SU-DHL-6 (cell line): ENCODE results near the gene LRRC8A.

Source experiments
- H2AFZ ChIP-seq: fragments of 200-600 bp; sonication (generic); 2 replicates; pipeline ENCODE4 v1.6.1; 2014; ENCODE audit warnings: low read depth, mild to moderate bottlenecking, moderate library complexity, mixed read lengths, antibody characterized with exemption, low read length; ENCODE audit not compliant: severe bottlenecking
- H3F3A ChIP-seq: fragments of 200-600 bp; shearing (Covaris generic); 2 replicates; pipeline ENCODE4 v1.6.0; 2016; ENCODE audit warnings: antibody characterized with exemption, mild to moderate bottlenecking; ENCODE audit not compliant: insufficient read depth
- H3K27ac ChIP-seq: fragments of 200-600 bp; sonication (generic); 2 replicates; pipeline ENCODE4 v1.5.1; 2016; ENCODE audit warnings: low read depth, mild to moderate bottlenecking, low read length, moderate library complexity, mixed read lengths
- H3K27me3 ChIP-seq: fragments of 200-600 bp; sonication (generic), shearing (Covaris generic); 2 replicates; pipeline ENCODE4 v1.6.0; 2014; ENCODE audit warnings: mild to moderate bottlenecking, low read length
- H3K36me3 ChIP-seq: fragments of 200-600 bp; sonication (generic); 2 replicates; pipeline ENCODE4 v1.6.1; 2014; ENCODE audit warnings: mild to moderate bottlenecking, low read length, mixed read lengths
- H3K4me2 ChIP-seq: fragments of 300-600, 200-600 bp; shearing (Covaris generic), sonication (generic); 2 replicates; pipeline ENCODE4 v1.6.0; 2014; ENCODE audit warnings: low read length, low read depth, mild to moderate bottlenecking; ENCODE audit not compliant: poor library complexity, severe bottlenecking
- H3K4me3 ChIP-seq: fragments of 200-600 bp; sonication (generic); 2 replicates; pipeline ENCODE4 v1.5.1; 2014; ENCODE audit warnings: antibody characterized with exemption, low read length, mild to moderate bottlenecking, mixed read lengths; ENCODE audit not compliant: insufficient read depth, poor library complexity, severe bottlenecking
- H3K79me2 ChIP-seq: fragments of 200-600 bp; sonication (generic); 2 replicates; pipeline ENCODE4 v1.6.1; 2014; ENCODE audit warnings: mild to moderate bottlenecking, low read length, moderate library complexity; ENCODE audit not compliant: insufficient read depth
- H3K9ac ChIP-seq: fragments of 200-600 bp; sonication (generic); 2 replicates; pipeline ENCODE4 v1.7.0; 2014; ENCODE audit warnings: mild to moderate bottlenecking, low read length
- H3K9me2 ChIP-seq: fragments of 200-600 bp; sonication (generic); replicated peaks from 2 replicates; pipeline ENCODE4 v1.6.1; 2014; ENCODE audit warnings: low read length; ENCODE audit not compliant: insufficient read depth
- H3K9me3 ChIP-seq: fragments of 200-600 bp; sonication (generic); 2 replicates; pipeline ENCODE4 v1.6.1; 2014; ENCODE audit warnings: low read length, mixed read lengths; ENCODE audit not compliant: insufficient read depth
- H4K20me1 ChIP-seq: fragments of 200-600 bp; sonication (generic); 2 replicates; pipeline ENCODE4 v1.6.1; 2014; ENCODE audit warnings: low read depth, mild to moderate bottlenecking, antibody characterized with exemption, low read length, moderate library complexity, mixed read lengths
- CTCF ChIP-seq: fragments of 200-600 bp; sonication (generic); IDR thresholded peaks from one replicate; pipeline ENCODE4 v1.5.1; 2017; ENCODE audit warnings: antibody characterized with exemption, mild to moderate bottlenecking, low read length, moderate library complexity; ENCODE audit not compliant: insufficient read depth, poor library complexity, severe bottlenecking
- EZH2phosphoT487 ChIP-seq: fragments of 200-600 bp; sonication (generic), shearing (Covaris generic); conservative IDR thresholded peaks from 2 replicates; pipeline ENCODE4 v1.6.1; 2018; ENCODE audit warnings: mild to moderate bottlenecking, antibody characterized with exemption, low read length, moderate library complexity, mixed read lengths

Gene LRRC8A

GRCh38 chr9:128898845-128899565 lies 17.1 kb downstream of the LRRC8A start:
- H3K36me3 ChIP-seq: no peaks in the 10 kb centered on the region
- TF ChIP-seq CTCF (no peak), EZH2phosphoT487 (no peak)
- H3K27me3 ChIP-seq: no peaks in the 10 kb centered on the region
- no peaks in the 10 kb centered on the region for H3K9me2 ChIP-seq
- no peaks in the 10 kb centered on the region for H3K9me3 ChIP-seq
- H3K79me2 ChIP-seq: peaks cover 12% of the 10 kb centered on the region; the same call in 1 of the 2 replicates
- no peaks in the 10 kb centered on the region for H4K20me1 ChIP-seq
- H3K9ac ChIP-seq: no peak overlapping the region
- no peaks in the 10 kb centered on the region for H3F3A ChIP-seq
- no peak overlapping the region for H3K27ac ChIP-seq
- H3K4me2 ChIP-seq: no peak overlapping the region
- no peak overlapping the region for H2AFZ ChIP-seq
- no peak overlapping the region for H3K4me3 ChIP-seq

- H3K27ac ChIP-seq: no peak overlapping the region
- H3K4me2 ChIP-seq: no peak overlapping the region
- no peaks in the 10 kb centered on the region for H3K27me3 ChIP-seq
- peaks cover 13% of the 10 kb centered on the region; the same call in 1 of the 2 replicates for H3K79me2 ChIP-seq
- H3K4me3 ChIP-seq: no peak overlapping the region
- no peaks in the 10 kb centered on the region for H3K9me2 ChIP-seq
- no peaks in the 10 kb centered on the region for H4K20me1 ChIP-seq
- no peaks in the 10 kb centered on the region for H3K9me3 ChIP-seq
- H3K36me3 ChIP-seq: no peaks in the 10 kb centered on the region
- H3F3A ChIP-seq: no peaks in the 10 kb centered on the region
- TF ChIP-seq EZH2phosphoT487 (no peak), CTCF (no peak)
- H2AFZ ChIP-seq: no peak overlapping the region
- no peak overlapping the region for H3K9ac ChIP-seq
These were observed 17.8 kb downstream of the LRRC8A start for GRCh38 chr9:128899566-128900322.

GRCh38 chr9:128901379-128901778 lies 19.4 kb downstream of the LRRC8A start:
- Histone ChIP-seq H3K4me3 (no peak overlapping the region), H2AFZ (no peak overlapping the region), H3K9ac (peak overlapping the region; percentile 51), H3K27ac (peak overlapping the region; percentile 76), H3K79me2 (peaks cover 13% of the 10 kb centered on the region; the same call in 1 of the 2 replicates), H3K9me3 (no peaks in the 10 kb centered on the region), H4K20me1 (no peaks in the 10 kb centered on the region), H3K4me2 (peak overlapping the region; percentile 39), H3K36me3 (no peaks in the 10 kb centered on the region), H3F3A (no peaks in the 10 kb centered on the region), H3K27me3 (no peaks in the 10 kb centered on the region), H3K9me2 (no peaks in the 10 kb centered on the region)
- TF ChIP-seq EZH2phosphoT487 (no peak), CTCF (no peak)
